Esophagus muscularis mucosa (tissue), 3 donors: ENCODE measurements around the gene SLC37A1.

Source experiments
- CTCF ChIP-seq, 3 experiments: fragments of 200-600 bp in 2 of 3; fragments of 450-650 bp in 1 of 3; sonication (generic) in 2 of 3; IDR thresholded peaks; one replicate each; pipeline ENCODE4 v1.5.1; 2017 to 2019; ENCODE audit warnings: antibody characterized with exemption in 3 of 3, mild to moderate bottlenecking in 2 of 3, moderate library complexity in 1 of 3
- EP300 ChIP-seq: sonication (generic); formaldehyde crosslinking; IDR thresholded peaks from one replicate; pipeline ENCODE4 v1.6.1; 2017; ENCODE audit warnings: antibody characterized with exemption

GRCh38 chr21:42583477-42584295 is 70.0 kb downstream of the SLC37A1 start:
- no peak for TF ChIP-seq CTCF (IDR thresholded peaks at IDR 0.05)
- no peak for TF ChIP-seq EP300
